Activated CD4-positive, CD25-positive, alpha-beta regulatory T cell treated with anti-CD3 and anti-CD28 coated beads, Interleukin-2, amount 50 U/mL, for 72 hours (primary cell): Measurements from ENCODE around the gene MARCHF9.

Experiments
- DNase-seq: peaks from one replicate; pipeline ENCODE4 v3.0.0; 2021

The MARCHF9 gene

DNA sequence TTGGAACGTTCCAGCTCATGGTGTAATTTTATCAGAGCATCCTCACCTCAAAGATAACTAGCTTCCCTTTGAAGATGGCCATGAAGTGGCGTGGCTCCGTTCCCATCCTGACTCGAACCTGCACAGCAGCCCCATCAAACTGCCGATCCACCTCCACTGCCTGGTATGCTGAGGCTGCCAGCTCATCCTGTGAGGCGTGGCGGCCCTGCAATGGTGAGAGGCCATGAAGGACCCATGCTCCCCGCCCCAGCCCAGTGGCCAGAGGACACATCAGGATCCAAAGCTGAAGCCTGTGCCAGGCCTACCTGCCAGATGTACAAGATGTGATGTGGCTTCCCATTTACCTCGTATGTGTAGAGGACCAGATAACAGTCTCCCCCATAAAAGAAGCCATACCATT lies 52.4 kb downstream of the MARCHF9 start:
- no peak for DNase-seq

GRCh38 chr12:57808351-57808750 lies 53.4 kb downstream of the MARCHF9 start:
- DNase-seq, result no peak

- no peak for DNase-seq
Measured at GRCh38 chr12:57809425-57809824, 54.5 kb downstream of the MARCHF9 start.
